HCT116 (cell line): ENCODE results near the gene SAMD9. TPM values are rescaled to one million over a fixed set of nuclear protein-coding genes. Genes with fewer than 3 reads are reported as not detected.

ENCODE experiments used
- ATAC-seq: fragments of 200-7000 bp; cut with Tn5 transposase; 2 replicates; pipeline ENCODE4 v1.9.1; 2020; ENCODE audit warnings: mild to moderate bottlenecking, moderate library complexity
- BruUV-seq: library from RNA; stranded (reverse); fragments of 400-500 nt; replicated peaks from 2 replicates; lab custom pipeline; 2021; lab: Mats Ljungman, UMichigan
- CTCF ChIA-PET: fragments of 300-600 bp; sonication (Branson Sonifier 250); formaldehyde crosslinking; loops from one replicate; lab custom pipeline; 2021; ENCODE audit warnings: antibody characterized with exemption; lab: Charles Lee
- POLR2A ChIA-PET: fragments of 300-600, 350-600 bp; sonication (Branson Sonifier 250); formaldehyde crosslinking; loops from one replicate; lab custom pipeline; 2021; ENCODE audit warnings: antibody characterized with exemption; lab: Charles Lee
- RAD21 ChIA-PET, 2 experiments: fragments of 300-600 bp; sonication (Branson Sonifier 250); formaldehyde crosslinking; loops; one replicate each; lab custom pipeline; 2023; ENCODE audit warnings: low total read pairs in 2 of 2; ENCODE audit not compliant: uncharacterized antibody in 2 of 2, unreplicated experiment in 2 of 2, low non-redundant PET in 1 of 2; lab: Charles Lee
- DNase-seq: peaks from one replicate; pipeline ENCODE4 v3.0.0-alpha.2; 2010; ENCODE audit warnings: low read depth, low spot score
- H2AFZ ChIP-seq: fragments of 200-600 bp; shearing (Covaris generic), sonication (generic); 2 replicates; pipeline ENCODE4 v1.6.1; 2017; ENCODE audit warnings: low read depth, mixed run types, mixed read lengths, antibody characterized with exemption, low read length; ENCODE audit not compliant: poor library complexity, severe bottlenecking
- H3K27ac ChIP-seq: 2 replicates; pipeline ENCODE4 v1.5.1; 2012; ENCODE audit warnings: low read depth, low read length
- H3K27me3 ChIP-seq: fragments of 200-600 bp; sonication (generic); 2 replicates; pipeline ENCODE4 v1.6.1; 2016; ENCODE audit warnings: mixed run types, low read length, mixed read lengths; ENCODE audit not compliant: insufficient read depth
- H3K36me3 ChIP-seq, 2 experiments: fragments of 200-500 bp in 1 of 2; fragments of 200-600 bp in 1 of 2; sonication (Bioruptor generic) in 1 of 2; sonication (generic) in 1 of 2; 2 replicates each; pipeline versions ENCODE4 v1.5.1 to v1.6.1; 2014 to 2016; ENCODE audit warnings: low read length in 2 of 2, inconsistent platforms in 1 of 2, mixed read lengths in 1 of 2, mixed run types in 1 of 2; ENCODE audit not compliant: insufficient read depth in 2 of 2, control insufficient read depth in 1 of 2
- H3K4me1 ChIP-seq, 2 experiments: fragments of 200-600 bp in 1 of 2; sonication (generic) in 1 of 2; 2 replicates each; pipeline versions ENCODE4 v1.5.1 to v1.6.1; 2012 to 2017; ENCODE audit warnings: low read length in 2 of 2, inconsistent platforms in 1 of 2, mild to moderate bottlenecking in 1 of 2, mixed read lengths in 1 of 2, mixed run types in 1 of 2, moderate library complexity in 1 of 2; ENCODE audit not compliant: insufficient read depth in 2 of 2, control insufficient read depth in 1 of 2
- H3K4me2 ChIP-seq: fragments of 200-600 bp; sonication (generic); 2 replicates; pipeline ENCODE4 v1.6.1; 2017; ENCODE audit warnings: mixed run types, low read length, mixed read lengths
- H3K4me3 ChIP-seq, 2 experiments: fragments of 200-600 bp in 1 of 2; sonication (generic) in 1 of 2; replicated peaks in 1 of 2; 2 replicates each; pipeline ENCODE4 v1.5.1; 2011 to 2016; ENCODE audit warnings: low read length in 2 of 2, control low read depth in 1 of 2, low read depth in 1 of 2, mild to moderate bottlenecking in 1 of 2, mixed read lengths in 1 of 2, mixed run types in 1 of 2
- H3K79me2 ChIP-seq: fragments of 200-600 bp; sonication (generic); 2 replicates; pipeline ENCODE4 v1.6.1; 2017; ENCODE audit warnings: mild to moderate bottlenecking, mixed run types, low read length, moderate library complexity, mixed read lengths; ENCODE audit not compliant: insufficient read depth
- H3K9ac ChIP-seq: fragments of 200-600 bp; sonication (generic); 2 replicates; pipeline ENCODE4 v1.6.1; 2016; ENCODE audit warnings: low read length, mixed read lengths
- H3K9me2 ChIP-seq: fragments of 200-600 bp; sonication (generic), shearing (Covaris generic); 2 replicates; pipeline ENCODE4 v1.6.1; 2017; ENCODE audit warnings: mixed run types, mild to moderate bottlenecking, moderate library complexity; ENCODE audit not compliant: insufficient read depth
- H3K9me3 ChIP-seq, 2 experiments: fragments of 200-500 bp in 1 of 2; fragments of 200-600 bp in 1 of 2; sonication (Bioruptor generic) in 1 of 2; sonication (generic) in 1 of 2; 2 replicates each; pipeline ENCODE4 v1.6.1; 2014 to 2017; ENCODE audit warnings: low read length in 2 of 2, mixed read lengths in 2 of 2, inconsistent platforms in 1 of 2, low read depth in 1 of 2, mild to moderate bottlenecking in 1 of 2, mixed run types in 1 of 2, moderate library complexity in 1 of 2; ENCODE audit not compliant: control insufficient read depth in 1 of 2, insufficient read depth in 1 of 2
- H4K20me1 ChIP-seq: fragments of 200-600 bp; sonication (generic), shearing (Covaris generic); 2 replicates; pipeline ENCODE4 v1.6.1; 2017; ENCODE audit warnings: mixed run types, mild to moderate bottlenecking, moderate library complexity; ENCODE audit not compliant: insufficient read depth
- CBX3 ChIP-seq: IDR thresholded peaks from 2 replicates; pipeline ENCODE4 v1.6.1; 2012; ENCODE audit warnings: low read depth
- CEBPB ChIP-seq: IDR thresholded peaks from 2 replicates; pipeline ENCODE4 v1.6.1; 2012; ENCODE audit warnings: low read depth
- EGR1 ChIP-seq: IDR thresholded peaks from 2 replicates; pipeline ENCODE4 v1.6.1; 2012; ENCODE audit warnings: low read depth
- ELF1 ChIP-seq: IDR thresholded peaks from 2 replicates; pipeline ENCODE4 v1.6.1; 2012; ENCODE audit warnings: low read depth, borderline replicate concordance
- EZH2 ChIP-seq: fragments of 200-600 bp; sonication (generic); IDR thresholded peaks from 2 replicates; pipeline ENCODE4 v1.6.1; 2017; ENCODE audit warnings: antibody characterized with exemption, mixed run types
- EZH2phosphoT487 ChIP-seq: fragments of 200-600 bp; IDR thresholded peaks from 2 replicates; pipeline ENCODE4 v1.6.1; 2018; ENCODE audit warnings: antibody characterized with exemption, borderline replicate concordance
- FOSL1 ChIP-seq: IDR thresholded peaks from 2 replicates; pipeline ENCODE4 v1.6.1; 2012; ENCODE audit warnings: low read depth
- POLR2AphosphoS5 ChIP-seq: IDR thresholded peaks from 2 replicates; pipeline ENCODE4 v1.6.1; 2011; ENCODE audit warnings: mild to moderate bottlenecking, low read depth, low read length, moderate library complexity
- RAD21 ChIP-seq: IDR thresholded peaks from 2 replicates; pipeline ENCODE4 v1.6.1; 2012; ENCODE audit warnings: low read depth, mild to moderate bottlenecking
- SIN3A ChIP-seq: IDR thresholded peaks from 2 replicates; pipeline ENCODE4 v1.6.1; 2012; ENCODE audit warnings: low read depth
- SRF ChIP-seq: IDR thresholded peaks from 2 replicates; pipeline ENCODE4 v1.6.1; 2012; ENCODE audit warnings: low read depth
- TCF7L2 ChIP-seq: IDR thresholded peaks from 2 replicates; pipeline ENCODE4 v1.7.0; 2011; ENCODE audit warnings: borderline replicate concordance, inconsistent platforms; ENCODE audit not compliant: insufficient read depth, insufficient read length; ENCODE audit errors: extremely low read depth
- YY1 ChIP-seq: IDR thresholded peaks from 2 replicates; pipeline ENCODE4 v1.6.1; 2011; ENCODE audit warnings: low read length, low read depth, moderate library complexity, mild to moderate bottlenecking; ENCODE audit not compliant: insufficient replicate concordance; ENCODE audit errors: extremely low read depth
- ZFX ChIP-seq: fragments of 450-650 bp; IDR thresholded peaks from 2 replicates; pipeline ENCODE4 v1.6.1; 2017
- ZNF274 ChIP-seq: fragments of 200-500 bp; sonication (Bioruptor generic); IDR thresholded peaks from 2 replicates; pipeline ENCODE4 v1.6.1; 2014; ENCODE audit warnings: mild to moderate bottlenecking, low read depth, low read length, inconsistent platforms
- intact Hi-C: fragments of 100-400 bp; cut with micrococcal nuclease; formaldehyde crosslinking; loops from 2 replicates; pipeline ENCODE4 v1.10.0; 2022
- total RNA-seq: library from RNA; stranded (reverse); gene quantifications from one replicate; pipeline ENCODE4 v1.2.1, GENCODE V29; 2021; ENCODE audit not compliant: unreplicated experiment
- TF ChIP-seq, protein P1 (sequence below): IDR thresholded peaks from 2 replicates; pipeline ENCODE4 v1.6.1; 2011; ENCODE audit warnings: mild to moderate bottlenecking, low read length, moderate library complexity; ENCODE audit not compliant: insufficient replicate concordance; ENCODE audit errors: extremely low read depth
- TF ChIP-seq, protein P2 (sequence below): IDR thresholded peaks from 2 replicates; pipeline ENCODE4 v1.6.1; 2012
- TF ChIP-seq, protein P3 (sequence below): IDR thresholded peaks from 2 replicates; pipeline ENCODE4 v1.6.1; 2012

SAMD9 gene
- total RNA-seq, 1 experiment from 2014 or later, result 5.3 TPM

DNA sequence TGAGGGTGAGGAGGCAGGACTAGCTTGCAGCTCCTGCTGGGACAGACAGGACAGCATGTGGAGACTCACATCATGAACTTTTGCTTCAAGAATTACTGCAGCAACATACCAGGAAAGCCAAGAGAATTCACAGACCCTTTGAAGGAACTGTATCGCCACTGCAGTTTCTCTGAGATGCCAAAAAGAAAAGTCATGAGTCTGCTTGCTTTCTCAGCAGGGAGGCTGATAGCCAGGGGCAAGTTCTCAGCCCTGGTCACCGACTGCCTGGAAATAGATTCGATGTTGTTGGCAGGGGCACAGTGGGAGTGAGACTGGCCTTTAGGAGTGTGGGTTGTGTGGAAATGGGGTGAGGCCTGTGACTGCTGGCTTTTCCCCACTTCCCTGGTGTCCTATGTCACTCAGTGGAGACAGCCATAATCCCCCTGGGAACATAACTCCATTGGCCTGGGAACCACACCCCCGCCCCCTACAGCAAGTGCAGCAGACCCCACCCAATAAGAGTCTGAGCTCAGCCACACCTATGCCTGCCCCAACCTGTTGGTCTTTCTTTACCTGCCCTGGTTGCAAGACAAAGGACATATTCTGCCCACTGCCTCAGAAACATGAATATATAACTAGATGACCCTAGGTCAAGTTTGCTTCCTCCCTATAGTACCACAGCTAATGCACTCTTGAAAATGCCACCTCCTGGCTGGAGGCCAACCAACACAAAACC is 1.6 kb upstream of the SAMD9 start:
- ATAC-seq, result 0 out of 2 replicates have a peak, but pooled peaks have one; percentile 10
- TF ChIP-seq TCF7L2 (no peak), FOSL1 (no peak), RAD21 (no peak), EGR1 (no peak)
- intact Hi-C loops, result loop anchor here (10.0 kb wide), 1 partner anchor 65 kb away; no protein-coding TSS in a partner anchor
- Histone ChIP-seq H2AFZ (no peak overlapping the region), H3K9me3 (no peaks in the 10 kb centered on the region), H3K4me3 (no peak overlapping the region), H3K36me3 (no peaks in the 10 kb centered on the region), H3K4me2 (peak overlapping the region; percentile 1; the same call in 1 of the 2 replicates), H3K79me2 (no peaks in the 10 kb centered on the region; the same call in 1 of the 2 replicates), H3K9me2 (no peaks in the 10 kb centered on the region), H3K9ac (no peak overlapping the region), H3K4me1 (peaks cover 8 to 51% of the 10 kb centered on the region in 2 experiments; a peak in 3 of 4 replicates), H3K27ac (no peak overlapping the region), H3K27me3 (no peaks in the 10 kb centered on the region), H4K20me1 (no peaks in the 10 kb centered on the region)
- ChIA-PET POLR2A (no interaction called here), RAD21 (no interaction called here), CTCF (no interaction called here)
- no TSS peak for BruUV-seq
- no peak for DNase-seq

DNA sequence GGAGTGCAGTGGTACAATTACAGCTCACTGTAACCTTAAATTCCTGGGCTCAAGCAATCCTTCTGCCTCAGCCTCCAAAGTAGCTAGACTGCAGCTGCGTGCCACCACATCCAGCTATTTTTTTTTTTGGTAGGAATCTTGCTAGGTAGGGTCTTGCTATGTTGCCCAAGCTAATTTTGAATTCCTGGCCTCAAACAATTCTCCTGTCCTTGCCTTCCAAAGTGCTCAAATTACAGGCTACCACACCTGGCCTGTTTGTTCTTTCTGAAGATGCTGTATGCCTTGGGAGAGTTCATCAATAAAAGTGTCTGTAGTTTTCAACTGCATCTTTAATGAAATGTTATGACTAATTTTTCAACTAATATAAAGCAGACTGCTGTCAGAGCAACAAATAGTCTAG is 452 bp downstream of the SAMD9 start:
- Histone ChIP-seq H3K4me1 (peaks cover 8 to 51% of the 10 kb centered on the region in 2 experiments; a peak in 3 of 4 replicates), H3K9me3 (no peaks in the 10 kb centered on the region), H3K4me3 (peak overlapping the region; percentile 44 to 54), H3K9ac (peak overlapping the region; percentile 42), H4K20me1 (no peaks in the 10 kb centered on the region), H3K27me3 (no peaks in the 10 kb centered on the region), H3K27ac (no peak overlapping the region), H2AFZ (peak overlapping the region; percentile 99), H3K79me2 (no peaks in the 10 kb centered on the region; the same call in 1 of the 2 replicates), H3K9me2 (no peaks in the 10 kb centered on the region), H3K4me2 (peak overlapping the region; percentile 75), H3K36me3 (no peaks in the 10 kb centered on the region)
- RAD21 ChIA-PET, result no interaction called here
- TF ChIP-seq EZH2phosphoT487 (no peak), YY1 (no peak), RAD21 (no peak), ZNF274 (no peak), POLR2AphosphoS5 (no peak), CBX3 (no peak), SRF (no peak), EZH2 (no peak), CEBPB (no peak), ZFX (no peak), ELF1 (no peak), TCF7L2 (no peak), SIN3A (no peak)
- TF ChIP-seq, protein P1, sequence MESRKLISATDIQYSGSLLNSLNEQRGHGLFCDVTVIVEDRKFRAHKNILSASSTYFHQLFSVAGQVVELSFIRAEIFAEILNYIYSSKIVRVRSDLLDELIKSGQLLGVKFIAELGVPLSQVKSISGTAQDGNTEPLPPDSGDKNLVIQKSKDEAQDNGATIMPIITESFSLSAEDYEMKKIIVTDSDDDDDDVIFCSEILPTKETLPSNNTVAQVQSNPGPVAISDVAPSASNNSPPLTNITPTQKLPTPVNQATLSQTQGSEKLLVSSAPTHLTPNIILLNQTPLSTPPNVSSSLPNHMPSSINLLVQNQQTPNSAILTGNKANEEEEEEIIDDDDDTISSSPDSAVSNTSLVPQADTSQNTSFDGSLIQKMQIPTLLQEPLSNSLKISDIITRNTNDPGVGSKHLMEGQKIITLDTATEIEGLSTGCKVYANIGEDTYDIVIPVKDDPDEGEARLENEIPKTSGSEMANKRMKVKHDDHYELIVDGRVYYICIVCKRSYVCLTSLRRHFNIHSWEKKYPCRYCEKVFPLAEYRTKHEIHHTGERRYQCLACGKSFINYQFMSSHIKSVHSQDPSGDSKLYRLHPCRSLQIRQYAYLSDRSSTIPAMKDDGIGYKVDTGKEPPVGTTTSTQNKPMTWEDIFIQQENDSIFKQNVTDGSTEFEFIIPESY, result no peak
- TF ChIP-seq, protein P2, sequence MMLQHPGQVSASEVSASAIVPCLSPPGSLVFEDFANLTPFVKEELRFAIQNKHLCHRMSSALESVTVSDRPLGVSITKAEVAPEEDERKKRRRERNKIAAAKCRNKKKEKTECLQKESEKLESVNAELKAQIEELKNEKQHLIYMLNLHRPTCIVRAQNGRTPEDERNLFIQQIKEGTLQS, result no peak
- TF ChIP-seq, protein P3, sequence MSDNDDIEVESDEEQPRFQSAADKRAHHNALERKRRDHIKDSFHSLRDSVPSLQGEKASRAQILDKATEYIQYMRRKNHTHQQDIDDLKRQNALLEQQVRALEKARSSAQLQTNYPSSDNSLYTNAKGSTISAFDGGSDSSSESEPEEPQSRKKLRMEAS, result no peak
- DNase-seq, result no peak
- POLR2A ChIA-PET, result no interaction called here
- TSS peak; percentile 71 for BruUV-seq
- intact Hi-C loops, result loop anchor here (10.0 kb wide), 1 partner anchor 63 kb away; no protein-coding TSS in a partner anchor
- CTCF ChIA-PET, result no interaction called here
- ATAC-seq, result no peak
